ENCODE data around the gene OSBPL7. TPM values are rescaled to one million over a fixed set of nuclear protein-coding genes. Genes with fewer than 3 reads are reported as not detected.

Gene OSBPL7
- total RNA-seq, result 100 to 1,000 TPM; 113 to 162 (median 119) TPM
- 22.6 TPM for total RNA-seq (2013)

DNA sequence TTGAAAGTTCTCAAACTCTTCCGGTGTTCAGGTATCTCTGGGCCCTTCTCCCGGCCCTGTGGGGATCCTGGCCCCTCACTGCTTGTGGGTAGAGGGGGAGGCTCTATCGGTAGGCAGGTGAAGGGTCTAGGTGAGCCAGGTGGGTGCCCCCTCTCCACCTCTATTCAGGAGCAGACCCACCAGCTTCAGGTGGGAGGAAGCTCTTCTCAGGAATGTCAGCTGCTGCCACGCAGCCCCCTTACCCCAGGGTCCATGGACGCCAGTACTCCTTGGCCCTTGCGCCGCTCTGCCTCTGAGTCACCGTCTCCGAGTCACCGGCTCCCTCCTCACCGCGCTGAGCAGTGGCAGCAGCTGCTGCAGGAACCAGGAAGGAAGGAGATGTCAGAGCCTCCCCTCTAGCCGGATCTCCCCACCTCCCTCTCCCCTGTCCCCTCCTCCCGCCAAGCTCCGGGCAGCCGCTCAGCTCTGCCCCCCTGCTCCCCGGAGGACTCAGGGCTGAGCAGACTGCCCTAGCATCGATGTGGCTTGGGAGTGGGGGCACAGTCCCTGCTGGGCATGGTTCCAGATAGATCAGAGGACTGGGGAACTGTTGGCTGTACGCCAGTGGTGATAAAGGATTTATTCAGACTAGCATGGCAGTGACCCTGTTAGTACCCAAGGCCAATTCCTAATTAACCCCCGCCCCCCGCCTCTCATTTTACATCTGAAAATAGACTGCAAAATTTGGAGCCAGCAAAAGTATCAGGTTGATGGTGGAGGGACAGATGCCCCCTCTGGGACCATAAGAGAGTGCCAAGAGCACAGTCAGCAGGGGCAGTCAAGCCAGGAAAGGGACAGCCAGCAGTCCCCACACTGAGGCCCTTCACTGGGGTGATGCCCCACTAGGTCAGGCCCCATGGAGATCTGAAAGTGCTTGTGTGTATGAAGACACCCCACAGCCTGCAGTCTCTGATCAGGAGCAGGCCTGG is at the start of gene OSBPL7:
TSS of gene OSBPL7 (minus strand) at position 371 of the 968 bp plus-strand sequence. CDS start 1,516 bp downstream, outside the sequence.
- intact Hi-C loops (cut with micrococcal nuclease), result loop anchor here (1.0 to 10.0 kb wide), 2 partner anchors 10 to 87 kb away; partner anchors contain the start of genes LRRC46, MRPL10 and TBX21
- ATAC-seq (peak; percentile 96 to 98 (median 97)), DNase-seq (peak; percentile 74 to 89)
- H3K4me1 ChIP-seq (ENCODE audit: control insufficient read depth, insufficient read depth, low read length), result peaks cover 28% of the 10 kb centered on the region
- Mint-ChIP-seq H3K4me3 (peak within 1 kb of the TSS; percentile 97), H3K4me1 (peaks cover 15 to 43% of the 10 kb centered on the region in 2 donors), H3K27me3 (ENCODE audit: low read depth in 2 of 2) (no peaks in the 10 kb centered on the region), H3K36me3 (no peaks in the 10 kb centered on the region), H3K9me3 (no peaks in the 10 kb centered on the region), H3K27ac (peak within 1 kb of the TSS; percentile 90 to 98)
- H3K27me3 ChIP-seq (ENCODE audit: control insufficient read depth, insufficient read depth, low read length), result no peaks in the 10 kb centered on the region
- H3K27ac ChIP-seq (ENCODE audit: low read length), result peak within 1 kb of the TSS; percentile 64
- no peaks in the 10 kb centered on the region for H3K9me3 ChIP-seq (ENCODE audit: control insufficient read depth, insufficient read depth, low read length)
- no peak for TF ChIP-seq CTCF (IDR thresholded peaks at IDR 0.05)
- peak within 1 kb of the TSS; percentile 65 for H3K4me3 ChIP-seq (ENCODE audit: low read length)
- 5% methylated on average over 19 of the region's 21 CpGs for WGBS (ENCODE audit: insufficient coverage)
- H3K36me3 ChIP-seq (ENCODE audit: control insufficient read depth, insufficient read depth, low read length), result peaks cover 48% of the 10 kb centered on the region

DNA sequence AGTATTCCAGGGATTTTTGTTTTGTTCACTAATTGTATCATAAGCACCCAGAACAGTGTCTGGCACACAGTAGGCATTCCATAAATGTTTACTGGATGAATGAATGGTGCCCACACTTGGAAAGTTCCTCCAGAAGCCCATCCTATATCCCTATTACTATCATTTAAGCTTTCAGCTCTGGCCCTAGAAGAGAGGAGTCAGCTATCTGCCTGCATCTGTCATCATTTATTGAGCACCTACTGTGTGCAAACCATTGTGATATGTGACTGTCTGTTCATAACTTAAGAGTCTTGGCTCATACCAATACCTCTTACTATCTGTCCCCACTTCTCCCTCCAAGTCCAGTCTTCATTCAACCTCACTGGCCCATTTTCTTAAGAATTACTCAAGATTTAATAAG is 49.5 kb upstream of the OSBPL7 start:
- no peak overlapping the region for H3K4me3 Mint-ChIP-seq
- H3K27me3 ChIP-seq (ENCODE audit: control insufficient read depth, insufficient read depth, low read length), result peaks cover 9% of the 10 kb centered on the region
- no peak overlapping the region for H3K27ac Mint-ChIP-seq
- H3K36me3 Mint-ChIP-seq, result no peaks in the 10 kb centered on the region
- no peak for TF ChIP-seq CTCF (IDR thresholded peaks at IDR 0.05)
- H3K4me1 Mint-ChIP-seq, result no peaks in the 10 kb centered on the region
- ATAC-seq (no peak), DNase-seq (no peak)
- no peak overlapping the region for H3K4me3 ChIP-seq (ENCODE audit: low read length)
- no peaks in the 10 kb centered on the region for H3K9me3 ChIP-seq (ENCODE audit: control insufficient read depth, insufficient read depth, low read length)
- peaks cover 3% of the 10 kb centered on the region for H3K4me1 ChIP-seq (ENCODE audit: control insufficient read depth, insufficient read depth, low read length)
- H3K27ac ChIP-seq (ENCODE audit: low read length), result no peak overlapping the region
- peaks cover 38 to 49% of the 10 kb centered on the region in 2 donors for H3K27me3 Mint-ChIP-seq (ENCODE audit: low read depth in 2 of 2)
- no peaks in the 10 kb centered on the region for H3K9me3 Mint-ChIP-seq
- intact Hi-C loops (cut with micrococcal nuclease), result no loop called here
- H3K36me3 ChIP-seq (ENCODE audit: control insufficient read depth, insufficient read depth, low read length), result no peaks in the 10 kb centered on the region

GRCh38 chr17:47870056-47870455 is 48.5 kb upstream of the OSBPL7 start:
- TF ChIP-seq CTCF (IDR thresholded peaks at IDR 0.05), result no peak

More at GRCh38 chr17:47870056-47870455, 48.5 kb upstream of the OSBPL7 start:
- DNase-seq (no peak), ATAC-seq (no peak)
- no peaks in the 10 kb centered on the region for H3K4me1 Mint-ChIP-seq
- Histone ChIP-seq H3K9me3 (ENCODE audit: control insufficient read depth, insufficient read depth, low read length) (no peaks in the 10 kb centered on the region), H3K4me3 (ENCODE audit: low read length) (no peak overlapping the region), H3K4me1 (ENCODE audit: control insufficient read depth, insufficient read depth, low read length) (peaks cover 3% of the 10 kb centered on the region), H3K36me3 (ENCODE audit: control insufficient read depth, insufficient read depth, low read length) (no peaks in the 10 kb centered on the region), H3K27me3 (ENCODE audit: control insufficient read depth, insufficient read depth, low read length) (peaks cover 9% of the 10 kb centered on the region), H3K27ac (ENCODE audit: low read length) (no peak overlapping the region)
- no CpG with 5 or more reads among the region's 1 CpG for WGBS (ENCODE audit: insufficient coverage)
- H3K27me3 Mint-ChIP-seq (ENCODE audit: low read depth in 2 of 2), result peaks cover 36 to 39% of the 10 kb centered on the region in 2 donors
- intact Hi-C loops (cut with micrococcal nuclease), result no loop called here
- H3K27ac Mint-ChIP-seq, result no peak overlapping the region
- no peaks in the 10 kb centered on the region for H3K36me3 Mint-ChIP-seq
- no peak overlapping the region for H3K4me3 Mint-ChIP-seq
- H3K9me3 Mint-ChIP-seq, result no peaks in the 10 kb centered on the region

Measured in natural killer cell (primary cell).